Osteoblast (primary cell): Measurements from ENCODE around the gene PGGHG. TPM values are rescaled to one million over a fixed set of nuclear protein-coding genes. Genes with fewer than 3 reads are reported as not detected.
"Not testable (repeated sequence)": the region's sequence is repeated elsewhere in the genome, so short reads cannot be mapped to it uniquely, and the experiment has no call there.

Experiments
- DNase-seq: peaks from one replicate; pipeline ENCODE4 v3.0.0; 2011; ENCODE audit warnings: low spot score, mixed read lengths; ENCODE audit not compliant: insufficient read length; ENCODE audit errors: missing footprints
- H2AFZ ChIP-seq: 2 replicates; pipeline ENCODE4 v1.6.0; 2011; ENCODE audit warnings: mild to moderate bottlenecking, low read length
- H3K27ac ChIP-seq: 2 replicates; pipeline ENCODE4 v1.5.1; 2011; ENCODE audit warnings: mild to moderate bottlenecking, low read depth, low read length, moderate library complexity
- H3K27me3 ChIP-seq: 2 replicates; pipeline ENCODE4 v1.6.0; 2012; ENCODE audit warnings: mild to moderate bottlenecking, control low read depth, inconsistent platforms, low read length, moderate library complexity; ENCODE audit not compliant: insufficient read depth
- H3K36me3 ChIP-seq: 2 replicates; pipeline ENCODE4 v1.5.1; 2011; ENCODE audit warnings: mild to moderate bottlenecking, low read length, control low read depth, moderate library complexity; ENCODE audit not compliant: insufficient read depth
- H3K4me1 ChIP-seq: 2 replicates; pipeline ENCODE4 v1.5.1; 2011; ENCODE audit warnings: mild to moderate bottlenecking, low read length, control low read depth, moderate library complexity; ENCODE audit not compliant: insufficient read depth
- H3K4me2 ChIP-seq: 2 replicates; pipeline ENCODE4 v1.6.0; 2011; ENCODE audit warnings: mild to moderate bottlenecking, low read length; ENCODE audit not compliant: insufficient read depth
- H3K4me3 ChIP-seq: fragments of 200-600 bp; sonication (generic); 3 replicates; pipeline ENCODE4 v1.5.1; 2012; ENCODE audit warnings: mild to moderate bottlenecking, low read length, inconsistent platforms; ENCODE audit not compliant: insufficient read depth
- H3K79me2 ChIP-seq: 2 replicates; pipeline ENCODE4 v1.6.0; 2012; ENCODE audit warnings: mild to moderate bottlenecking, low read length, control low read depth, inconsistent platforms; ENCODE audit not compliant: insufficient read depth
- H3K9me3 ChIP-seq: 2 replicates; pipeline ENCODE4 v1.5.1; 2011; ENCODE audit warnings: low read depth, low read length, control low read depth
- H4K20me1 ChIP-seq: 2 replicates; pipeline ENCODE4 v1.6.0; 2012; ENCODE audit warnings: mild to moderate bottlenecking, low read length, control low read depth; ENCODE audit not compliant: insufficient read depth
- total RNA-seq: library from RNA; depleted of rRNA; stranded (reverse); fragments of >200 nt; gene quantifications from 2 replicates; pipeline ENCODE4 v1.2.3, GENCODE V29; 2012
- TF ChIP-seq, protein P1 (sequence below): IDR thresholded peaks from 2 replicates; pipeline ENCODE4 v1.5.1; 2011; ENCODE audit warnings: mild to moderate bottlenecking, low read depth, low read length, moderate library complexity; ENCODE audit errors: extremely low read depth

The PGGHG gene
- total RNA-seq, 1 donor = 8.7 TPM

DNA sequence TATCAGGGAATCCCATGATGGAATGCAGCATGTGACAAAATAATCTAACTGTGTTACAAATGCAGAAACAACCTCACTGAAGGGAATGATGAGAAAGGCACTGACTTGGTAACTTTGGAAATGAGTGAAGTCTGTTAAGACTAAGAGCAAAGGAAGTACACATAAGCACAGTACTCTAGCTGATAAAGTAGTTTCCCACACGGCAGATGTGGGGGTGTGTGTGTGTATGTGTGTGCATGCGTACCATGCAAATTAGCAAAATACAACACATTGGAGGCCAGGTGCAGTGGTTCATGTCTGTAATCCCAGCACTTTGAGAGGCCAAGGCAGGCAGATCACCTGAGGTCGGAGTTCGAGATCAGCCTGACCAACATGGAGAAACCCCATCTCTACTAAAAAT, 27.3 kb upstream of the PGGHG start:
- no peak overlapping the region for H3K27ac ChIP-seq
- TF ChIP-seq, protein P1, sequence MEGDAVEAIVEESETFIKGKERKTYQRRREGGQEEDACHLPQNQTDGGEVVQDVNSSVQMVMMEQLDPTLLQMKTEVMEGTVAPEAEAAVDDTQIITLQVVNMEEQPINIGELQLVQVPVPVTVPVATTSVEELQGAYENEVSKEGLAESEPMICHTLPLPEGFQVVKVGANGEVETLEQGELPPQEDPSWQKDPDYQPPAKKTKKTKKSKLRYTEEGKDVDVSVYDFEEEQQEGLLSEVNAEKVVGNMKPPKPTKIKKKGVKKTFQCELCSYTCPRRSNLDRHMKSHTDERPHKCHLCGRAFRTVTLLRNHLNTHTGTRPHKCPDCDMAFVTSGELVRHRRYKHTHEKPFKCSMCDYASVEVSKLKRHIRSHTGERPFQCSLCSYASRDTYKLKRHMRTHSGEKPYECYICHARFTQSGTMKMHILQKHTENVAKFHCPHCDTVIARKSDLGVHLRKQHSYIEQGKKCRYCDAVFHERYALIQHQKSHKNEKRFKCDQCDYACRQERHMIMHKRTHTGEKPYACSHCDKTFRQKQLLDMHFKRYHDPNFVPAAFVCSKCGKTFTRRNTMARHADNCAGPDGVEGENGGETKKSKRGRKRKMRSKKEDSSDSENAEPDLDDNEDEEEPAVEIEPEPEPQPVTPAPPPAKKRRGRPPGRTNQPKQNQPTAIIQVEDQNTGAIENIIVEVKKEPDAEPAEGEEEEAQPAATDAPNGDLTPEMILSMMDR = no peak
- DNase-seq = no peak
- no peaks in the 10 kb centered on the region for H3K79me2 ChIP-seq
- H2AFZ ChIP-seq = no peak overlapping the region
- H4K20me1 ChIP-seq = no peaks in the 10 kb centered on the region
- H3K9me3 ChIP-seq = no peaks in the 10 kb centered on the region
- peaks cover 11% of the 10 kb centered on the region for H3K27me3 ChIP-seq
- H3K36me3 ChIP-seq = no peaks in the 10 kb centered on the region
- H3K4me2 ChIP-seq = no peak overlapping the region
- H3K4me3 ChIP-seq = no peak overlapping the region
- no peaks in the 10 kb centered on the region for H3K4me1 ChIP-seq

DNA sequence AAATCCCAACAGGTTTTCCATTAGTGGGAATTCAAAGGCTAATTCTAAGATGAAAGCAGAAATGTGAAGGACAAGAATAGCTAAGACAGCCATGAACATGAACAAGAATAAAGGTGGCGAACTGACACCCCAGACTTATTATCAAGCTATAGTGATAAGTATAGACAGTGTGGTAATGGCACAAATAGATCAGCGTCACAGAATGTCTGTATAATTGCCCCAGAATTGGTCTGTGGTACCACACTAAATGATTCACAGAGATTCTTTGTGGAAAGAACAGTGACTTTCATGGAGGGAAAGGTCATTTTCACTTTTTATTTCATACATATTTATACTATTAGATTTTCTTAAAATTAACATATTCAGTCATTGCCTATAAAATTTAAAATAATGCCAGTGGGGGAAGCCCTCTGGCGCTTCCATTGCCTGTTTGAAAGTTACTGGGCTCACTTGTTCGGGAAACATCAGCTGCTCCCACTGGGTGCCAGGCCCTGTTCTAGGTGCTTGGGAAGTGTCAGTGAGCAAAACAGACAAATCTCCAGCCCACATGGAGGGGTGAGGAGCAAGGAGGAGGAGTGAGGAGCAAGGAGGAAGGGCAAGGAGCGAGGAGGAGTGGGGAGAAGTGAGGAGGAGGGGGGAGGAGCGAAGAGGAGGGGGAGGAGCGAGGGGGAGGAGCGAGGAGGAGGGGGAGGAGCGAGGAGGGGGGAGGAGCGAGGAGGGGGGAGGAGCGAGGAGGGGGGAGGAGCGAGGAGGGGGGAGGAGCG, 22.1 kb upstream of the PGGHG start:
- Histone ChIP-seq H3K36me3 (no peaks in the 10 kb centered on the region), H3K9me3 (no peaks in the 10 kb centered on the region), H3K27me3 (peaks cover 8% of the 10 kb centered on the region), H3K79me2 (no peaks in the 10 kb centered on the region), H3K27ac (no peak overlapping the region), H2AFZ (no peak overlapping the region), H3K4me1 (no peaks in the 10 kb centered on the region), H3K4me2 (no peak overlapping the region), H4K20me1 (no peaks in the 10 kb centered on the region), H3K4me3 (no peak overlapping the region)
- DNase-seq = peak; percentile 22
- TF ChIP-seq, protein P1 = no peak

DNA sequence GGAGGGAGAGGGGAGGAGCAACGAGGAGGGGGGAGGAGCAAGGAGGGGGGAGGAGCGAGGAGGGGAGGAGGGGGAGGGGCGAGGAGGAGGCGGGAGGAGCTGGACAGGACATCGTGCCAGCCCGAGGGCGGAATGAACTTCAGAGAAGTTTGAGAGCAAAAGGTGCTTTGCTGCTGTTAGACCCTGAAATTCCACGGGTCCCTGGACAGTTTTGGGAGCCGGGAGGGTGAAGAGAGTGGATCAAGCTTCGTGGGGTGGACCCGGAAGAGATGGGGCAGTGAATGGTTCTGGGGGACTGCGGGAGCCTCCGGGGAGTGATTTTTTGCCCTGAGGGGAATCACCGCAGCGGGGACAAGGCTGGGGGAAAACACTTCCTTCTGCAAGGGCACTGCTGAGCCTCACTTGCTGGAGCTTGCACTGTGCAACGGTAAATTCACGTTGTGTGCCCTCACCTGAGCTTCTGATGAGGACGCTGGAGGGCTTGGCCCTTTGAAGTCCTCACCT, 21.4 kb upstream of the PGGHG start:
- H3K4me3 ChIP-seq = no peak overlapping the region

GRCh38 chr11:268716-269145, 20.2 kb upstream of the PGGHG start:
- not testable (repeated sequence) for H3K9me3 ChIP-seq, H3K79me2 ChIP-seq, H3K27me3 ChIP-seq, H2AFZ ChIP-seq, H4K20me1 ChIP-seq, H3K27ac ChIP-seq, H3K4me1 ChIP-seq, H3K36me3 ChIP-seq
- peak overlapping the region; percentile 4 for H3K4me3 ChIP-seq
- DNase-seq = peak; percentile 90
- H3K4me2 ChIP-seq = peak overlapping the region; percentile 25

More for the DNA sequence above, 21.4 kb upstream of the PGGHG start:
- H3K4me1 ChIP-seq = no peaks in the 10 kb centered on the region
- no peaks in the 10 kb centered on the region for H4K20me1 ChIP-seq
- no peaks in the 10 kb centered on the region for H3K36me3 ChIP-seq
- H3K4me2 ChIP-seq = no peak overlapping the region
- no peak overlapping the region for H3K27ac ChIP-seq
- no peaks in the 10 kb centered on the region for H3K9me3 ChIP-seq
- peaks cover 10% of the 10 kb centered on the region for H3K27me3 ChIP-seq
- TF ChIP-seq, protein P1 = no peak
- no peaks in the 10 kb centered on the region for H3K79me2 ChIP-seq
- no peak overlapping the region for H2AFZ ChIP-seq
- peak; percentile 68 for DNase-seq
